WTC11 (cell line): ENCODE results near the gene GAL3ST3. TPM values are rescaled to one million over a fixed set of nuclear protein-coding genes. Genes with fewer than 3 reads are reported as not detected.

Source experiments
- ATAC-seq: fragments of 200-7000 bp; cut with Tn5 transposase; 2 replicates; pipeline ENCODE4 v1.10.0; 2021; ENCODE audit warnings: mild to moderate bottlenecking, moderate library complexity
- CTCF ChIA-PET: fragments of 300-600 bp; sonication (Branson Sonifier 250); formaldehyde crosslinking; loops from one replicate; lab custom pipeline; 2021; ENCODE audit warnings: antibody characterized with exemption; lab: Charles Lee
- POLR2A ChIA-PET: fragments of 350-600 bp; sonication (Branson Sonifier 250); formaldehyde crosslinking; loops from one replicate; lab custom pipeline; 2021; ENCODE audit warnings: antibody characterized with exemption; lab: Charles Lee
- DNase-seq: peaks from one replicate; pipeline ENCODE4 v3.0.0; 2021; ENCODE audit warnings: low spot score
- H3K27ac Mint-ChIP-seq: 2 replicates; pipeline ENCODE4 v1.8.0; 2021; ENCODE audit warnings: mixed read lengths
- H3K27me3 Mint-ChIP-seq: 2 replicates; pipeline ENCODE4 v1.8.0; 2021; ENCODE audit warnings: low read depth, mild to moderate bottlenecking, moderate library complexity, mixed read lengths
- H3K36me3 Mint-ChIP-seq: 2 replicates; pipeline ENCODE4 v1.8.0; 2021; ENCODE audit warnings: mixed read lengths
- H3K4me1 Mint-ChIP-seq: 2 replicates; pipeline ENCODE4 v1.8.0; 2022; ENCODE audit warnings: mixed read lengths
- H3K4me3 Mint-ChIP-seq: 2 replicates; pipeline ENCODE4 v1.8.0; 2021; ENCODE audit warnings: mild to moderate bottlenecking, moderate library complexity, mixed read lengths
- H3K9me3 Mint-ChIP-seq: 2 replicates; pipeline ENCODE4 v1.8.0; 2021; ENCODE audit warnings: mixed read lengths
- AFF4 ChIP-seq: sonication (generic); formaldehyde crosslinking; IDR thresholded peaks from 2 replicates; pipeline ENCODE4 v1.8.1; 2023; ENCODE audit warnings: mild to moderate bottlenecking, missing genetic modification reagents, borderline replicate concordance
- ATF2 ChIP-seq: sonication (generic); formaldehyde crosslinking; IDR thresholded peaks from 2 replicates; pipeline ENCODE4 v1.8.1; 2022; ENCODE audit warnings: low read depth, missing genetic modification reagents, borderline replicate concordance
- ATF6 ChIP-seq: sonication (generic); formaldehyde crosslinking; IDR thresholded peaks from 2 replicates; pipeline ENCODE4 v1.8.1; 2023; ENCODE audit warnings: mild to moderate bottlenecking, missing genetic modification reagents
- EMX1 ChIP-seq: fragments of 250-450 bp; sonication (Bioruptor Pico); IDR thresholded peaks from 2 replicates; pipeline ENCODE4 v1.8.0; 2021; ENCODE audit warnings: mild to moderate bottlenecking
- GRHL2 ChIP-seq: fragments of 250-450 bp; sonication (Bioruptor Pico); IDR thresholded peaks from 2 replicates; pipeline ENCODE4 v1.8.0; 2022; ENCODE audit warnings: mild to moderate bottlenecking, moderate library complexity; ENCODE audit not compliant: insufficient replicate concordance, severe bottlenecking
- JAZF1 ChIP-seq: fragments of 250-450 bp; sonication (Bioruptor Pico); IDR thresholded peaks from 2 replicates; pipeline ENCODE4 v1.9.0; 2021; ENCODE audit warnings: moderate library complexity, mild to moderate bottlenecking, inconsistent platforms
- JUN ChIP-seq: sonication (generic); formaldehyde crosslinking; IDR thresholded peaks from 2 replicates; pipeline ENCODE4 v1.8.0; 2023; ENCODE audit warnings: mild to moderate bottlenecking, missing genetic modification reagents
- NR2C2 ChIP-seq: sonication (generic); formaldehyde crosslinking; IDR thresholded peaks from 2 replicates; pipeline ENCODE4 v1.8.0; 2022; ENCODE audit warnings: mild to moderate bottlenecking, missing genetic modification reagents
- TCF7 ChIP-seq: sonication (generic); formaldehyde crosslinking; IDR thresholded peaks from 2 replicates; pipeline ENCODE4 v1.8.0; 2022; ENCODE audit warnings: mild to moderate bottlenecking, low read depth, missing genetic modification reagents, moderate library complexity
- USF1 ChIP-seq: sonication (generic); formaldehyde crosslinking; IDR thresholded peaks from 2 replicates; pipeline ENCODE4 v1.8.0; 2022; ENCODE audit warnings: mild to moderate bottlenecking, missing genetic modification reagents
- ZBTB21 ChIP-seq: sonication (generic); formaldehyde crosslinking; IDR thresholded peaks from 2 replicates; pipeline ENCODE4 v1.8.1; 2023; ENCODE audit warnings: mild to moderate bottlenecking, missing genetic modification reagents, borderline replicate concordance
- ZMAT4 ChIP-seq: fragments of 250-450 bp; sonication (Bioruptor Pico); IDR thresholded peaks from 2 replicates; pipeline ENCODE4 v1.9.0; 2021; ENCODE audit warnings: mild to moderate bottlenecking
- ZNF219 ChIP-seq: sonication (generic); formaldehyde crosslinking; IDR thresholded peaks from 2 replicates; pipeline ENCODE4 v1.8.0; 2023; ENCODE audit warnings: missing genetic modification reagents, mild to moderate bottlenecking, borderline replicate concordance
- ZNF396 ChIP-seq: fragments of 250-450 bp; sonication (Bioruptor Pico); IDR thresholded peaks from 2 replicates; pipeline ENCODE4 v1.8.0; 2021; ENCODE audit warnings: mild to moderate bottlenecking, moderate library complexity, borderline replicate concordance
- ZNF425 ChIP-seq: fragments of 250-450 bp; sonication (Bioruptor Pico); conservative IDR thresholded peaks from 2 replicates; pipeline ENCODE4 v1.9.0; 2021; ENCODE audit warnings: mild to moderate bottlenecking
- ZNF671 ChIP-seq: fragments of 250-450 bp; sonication (Bioruptor Pico); IDR thresholded peaks from 2 replicates; pipeline ENCODE4 v1.8.0; 2021; ENCODE audit warnings: mild to moderate bottlenecking
- total RNA-seq: library from RNA; stranded (reverse); gene quantifications from 3 replicates; pipeline ENCODE4 v1.2.3, GENCODE V29; 2021

GAL3ST3 gene
- total RNA-seq, 1 experiment from 2014 or later = 21.3 TPM

- H3K4me3 Mint-ChIP-seq = no peak overlapping the region
- no peak for DNase-seq
- ChIA-PET CTCF (interaction anchor here (0.6 kb wide), 1 partner anchor 11 kb away, joined by 11 read pairs; no protein-coding TSS in a partner anchor), POLR2A (no interaction called here)
- TF ChIP-seq ZNF425 (CRISPR knock-in tag) (no peak), TCF7 (CRISPR knock-in tag) (no peak), NR2C2 (CRISPR knock-in tag) (no peak), EMX1 (no peak), ATF6 (CRISPR knock-in tag) (no peak), JAZF1 (CRISPR knock-in tag) (no peak), ZMAT4 (no peak), USF1 (CRISPR knock-in tag) (no peak), GRHL2 (no peak), ATF2 (CRISPR knock-in tag) (no peak), ZBTB21 (CRISPR knock-in tag) (no peak), ZNF671 (no peak), ZNF219 (CRISPR knock-in tag) (no peak), AFF4 (CRISPR knock-in tag) (no peak)
- H3K9me3 Mint-ChIP-seq = 0 out of 2 replicates have a peak, but pooled peaks cover 3% of the 10 kb centered on the region
- peaks cover 85% of the 10 kb centered on the region for H3K36me3 Mint-ChIP-seq
- H3K27ac Mint-ChIP-seq = no peak overlapping the region
- no peak for ATAC-seq
- peaks cover 12% of the 10 kb centered on the region for H3K4me1 Mint-ChIP-seq
- H3K27me3 Mint-ChIP-seq = no peaks in the 10 kb centered on the region
These were observed 15.6 kb upstream of the GAL3ST3 start for GRCh38 chr11:66064571-66064970.

- CTCF ChIA-PET = no interaction called here
- Mint-ChIP-seq H3K27ac (no peak overlapping the region), H3K9me3 (0 out of 2 replicates have a peak, but pooled peaks cover 3% of the 10 kb centered on the region), H3K27me3 (no peaks in the 10 kb centered on the region), H3K36me3 (peaks cover 90% of the 10 kb centered on the region), H3K4me1 (peaks cover 5% of the 10 kb centered on the region), H3K4me3 (no peak overlapping the region)
- DNase-seq (no peak), ATAC-seq (no peak)
- no peak for TF ChIP-seq JUN
- TF ChIP-seq ZNF396 (CRISPR knock-in tag) = no peak
- POLR2A ChIA-PET = interaction anchor here (0.6 kb wide), 1 partner anchor 204 kb away, joined by 3 read pairs; no protein-coding TSS in a partner anchor
These were observed 14.9 kb upstream of the GAL3ST3 start for GRCh38 chr11:66063900-66064299.
